GM06990 (cell line): ENCODE results near the gene TTLL10.

Experiments used
- DNase-seq: peaks from one replicate; pipeline ENCODE4 v3.0.0-alpha.2; 2011; ENCODE audit not compliant: insufficient read length; ENCODE audit errors: extremely low read depth
- H3K27me3 ChIP-seq: replicated peaks from 2 replicates; pipeline ENCODE4 v1.6.0; 2011; ENCODE audit warnings: low read length; ENCODE audit not compliant: control insufficient read depth, insufficient read depth
- H3K36me3 ChIP-seq: 2 replicates; pipeline ENCODE4 v1.5.1; 2011; ENCODE audit warnings: low read length; ENCODE audit not compliant: control insufficient read depth, insufficient read depth
- H3K4me3 ChIP-seq: replicated peaks from 2 replicates; pipeline ENCODE4 v1.5.1; 2011; ENCODE audit warnings: low read depth, mild to moderate bottlenecking, control low read depth, low read length
- TF ChIP-seq, protein P1 (sequence below): IDR thresholded peaks from 2 replicates; pipeline ENCODE4 v1.5.1; 2011; ENCODE audit warnings: low read length, control low read depth, mild to moderate bottlenecking, inconsistent platforms; ENCODE audit not compliant: insufficient read depth, poor library complexity, severe bottlenecking

Gene TTLL10

DNA sequence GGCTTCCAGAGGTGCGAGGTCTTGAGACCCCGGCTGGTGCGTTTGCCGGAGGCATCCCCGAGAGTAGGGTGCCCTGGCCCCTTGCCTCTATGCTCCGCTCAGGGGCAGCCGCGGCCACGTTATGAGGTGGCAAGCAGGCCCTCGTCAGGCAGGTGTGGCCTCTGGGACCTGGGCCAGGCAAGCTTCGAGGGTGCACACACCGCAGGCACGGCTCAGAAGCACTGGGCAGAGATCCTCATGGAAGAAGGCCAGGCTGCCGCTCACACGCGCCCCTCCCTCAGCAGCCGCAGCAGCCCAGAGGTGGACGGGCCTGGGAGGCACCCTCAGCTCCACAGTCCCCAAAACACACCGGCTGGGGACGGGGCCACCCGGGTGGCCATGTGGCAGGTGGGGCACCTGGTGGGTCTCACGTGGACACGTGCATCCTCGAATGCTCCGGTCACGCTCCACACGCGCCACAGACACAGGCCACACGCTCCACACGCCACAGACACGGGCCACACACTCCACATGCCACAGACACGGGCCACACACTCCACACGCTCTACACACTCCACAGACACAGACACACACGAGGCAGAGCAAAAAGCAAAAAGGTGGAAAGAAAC is 51.7 kb downstream of the TTLL10 start:
- Histone ChIP-seq H3K4me3 (no peak overlapping the region), H3K36me3 (peaks cover 45% of the 10 kb centered on the region), H3K27me3 (no peaks in the 10 kb centered on the region)
- no peak for DNase-seq
- TF ChIP-seq, protein P1, sequence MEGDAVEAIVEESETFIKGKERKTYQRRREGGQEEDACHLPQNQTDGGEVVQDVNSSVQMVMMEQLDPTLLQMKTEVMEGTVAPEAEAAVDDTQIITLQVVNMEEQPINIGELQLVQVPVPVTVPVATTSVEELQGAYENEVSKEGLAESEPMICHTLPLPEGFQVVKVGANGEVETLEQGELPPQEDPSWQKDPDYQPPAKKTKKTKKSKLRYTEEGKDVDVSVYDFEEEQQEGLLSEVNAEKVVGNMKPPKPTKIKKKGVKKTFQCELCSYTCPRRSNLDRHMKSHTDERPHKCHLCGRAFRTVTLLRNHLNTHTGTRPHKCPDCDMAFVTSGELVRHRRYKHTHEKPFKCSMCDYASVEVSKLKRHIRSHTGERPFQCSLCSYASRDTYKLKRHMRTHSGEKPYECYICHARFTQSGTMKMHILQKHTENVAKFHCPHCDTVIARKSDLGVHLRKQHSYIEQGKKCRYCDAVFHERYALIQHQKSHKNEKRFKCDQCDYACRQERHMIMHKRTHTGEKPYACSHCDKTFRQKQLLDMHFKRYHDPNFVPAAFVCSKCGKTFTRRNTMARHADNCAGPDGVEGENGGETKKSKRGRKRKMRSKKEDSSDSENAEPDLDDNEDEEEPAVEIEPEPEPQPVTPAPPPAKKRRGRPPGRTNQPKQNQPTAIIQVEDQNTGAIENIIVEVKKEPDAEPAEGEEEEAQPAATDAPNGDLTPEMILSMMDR: no peak

DNA sequence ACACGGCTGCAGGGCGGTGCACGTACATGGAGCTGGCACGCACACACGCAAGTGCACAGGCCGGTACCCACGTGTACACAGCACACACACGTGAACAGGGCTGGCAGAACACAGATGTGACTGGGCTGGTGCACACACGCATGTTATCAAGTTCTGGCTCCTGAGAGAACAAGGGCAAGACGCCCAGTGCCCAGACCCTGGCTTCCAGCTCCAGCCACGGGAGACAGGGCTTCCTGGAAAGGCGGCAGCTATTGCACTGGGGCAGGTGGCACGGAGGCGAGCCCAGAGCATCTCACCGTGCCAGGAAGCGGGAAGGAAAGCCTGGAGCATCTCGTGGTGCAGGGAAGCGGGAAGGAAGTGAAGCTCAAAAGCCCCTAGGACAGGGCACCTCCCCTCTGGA is 52.2 kb downstream of the TTLL10 start:
- DNase-seq: no peak
- TF ChIP-seq, protein P1: no peak
- Histone ChIP-seq H3K4me3 (no peak overlapping the region), H3K27me3 (no peaks in the 10 kb centered on the region), H3K36me3 (peaks cover 44% of the 10 kb centered on the region)

DNA sequence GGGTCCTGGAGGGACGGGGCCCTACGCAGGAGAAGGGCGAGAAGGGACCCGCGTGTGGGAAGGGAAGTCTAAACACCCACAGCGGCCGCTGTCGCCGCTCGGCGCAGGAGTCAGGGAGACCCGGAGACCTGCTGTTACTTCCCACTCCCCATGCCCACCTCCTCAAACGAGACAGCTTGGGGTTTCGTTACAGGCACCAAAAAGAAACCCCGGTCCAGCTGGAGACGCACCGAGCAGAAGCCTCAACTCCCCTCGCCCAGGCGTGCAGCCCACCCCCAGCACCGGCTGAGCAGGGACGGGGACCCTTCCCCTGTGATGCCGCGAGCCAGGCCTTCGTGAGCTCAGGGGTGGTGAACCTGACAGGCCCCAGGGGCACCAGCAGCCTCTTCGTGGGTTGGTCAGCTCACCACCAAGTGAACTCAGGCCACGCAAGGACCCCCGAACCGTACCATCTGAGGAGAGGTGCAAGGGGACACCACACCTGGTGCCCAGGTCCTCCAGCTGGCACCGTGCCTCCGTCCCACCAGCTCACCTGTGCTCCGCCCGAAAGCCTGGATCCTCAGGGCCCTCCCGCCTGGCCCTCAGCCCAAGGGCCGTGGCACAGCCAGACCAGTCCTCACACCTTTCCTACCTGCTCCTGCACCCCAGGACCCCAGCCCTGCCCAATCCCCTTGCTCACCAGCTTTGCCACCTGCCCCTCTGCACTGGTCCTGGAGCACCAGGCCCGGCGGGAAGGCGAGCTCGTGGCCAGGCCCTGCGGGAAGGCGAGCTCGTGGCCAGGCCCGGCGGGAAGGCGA is 53.1 kb downstream of the TTLL10 start:
- Histone ChIP-seq H3K27me3 (no peaks in the 10 kb centered on the region), H3K36me3 (peaks cover 42% of the 10 kb centered on the region), H3K4me3 (no peak overlapping the region)
- TF ChIP-seq, protein P1: no peak
- DNase-seq: no peak

DNA sequence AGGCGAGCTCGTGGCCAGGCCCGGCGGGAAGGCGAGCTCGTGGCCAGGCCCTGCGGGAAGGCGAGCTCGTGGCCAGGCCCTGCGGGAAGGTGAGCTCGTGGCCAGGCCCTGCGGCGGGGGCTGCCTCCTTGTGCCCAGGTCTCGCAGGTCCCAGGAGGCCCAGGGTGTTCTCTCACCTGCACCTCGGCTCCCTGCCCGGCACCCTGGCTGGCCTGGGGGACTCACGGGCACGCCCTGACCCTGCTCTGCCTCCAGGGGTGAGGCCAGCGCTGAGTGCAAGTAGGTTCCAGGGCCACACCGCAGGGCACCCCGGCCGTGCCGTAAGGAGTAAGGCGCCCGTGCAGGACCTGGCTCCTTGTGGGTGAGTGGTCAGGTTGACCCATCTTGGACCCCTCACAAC is 53.7 kb downstream of the TTLL10 start:
- no peak for DNase-seq
- TF ChIP-seq, protein P1: no peak
- H3K4me3 ChIP-seq: no peak overlapping the region
- no peaks in the 10 kb centered on the region for H3K27me3 ChIP-seq
- peaks cover 39% of the 10 kb centered on the region for H3K36me3 ChIP-seq

DNA sequence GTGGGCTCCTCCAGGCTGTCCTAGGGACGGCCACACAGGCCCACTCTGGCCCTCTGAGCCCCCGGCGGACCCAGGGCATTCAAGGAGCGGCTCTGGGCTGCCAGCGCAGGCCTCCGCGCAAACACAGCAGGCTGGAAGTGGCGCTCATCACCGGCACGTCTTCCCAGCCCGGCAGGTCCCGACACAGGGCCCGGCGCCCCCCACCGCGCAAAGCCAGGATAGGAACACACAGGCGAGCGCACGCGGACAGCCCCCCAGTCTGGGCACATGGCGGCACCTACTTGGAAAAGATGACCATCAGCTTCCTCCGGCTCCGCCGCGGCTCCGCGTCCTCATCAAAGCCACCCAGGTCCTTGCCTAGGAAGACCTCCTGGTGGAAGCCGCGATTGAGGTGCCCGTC is 54.5 kb downstream of the TTLL10 start:
- Histone ChIP-seq H3K4me3 (no peak overlapping the region), H3K27me3 (no peaks in the 10 kb centered on the region), H3K36me3 (peaks cover 34% of the 10 kb centered on the region)
- no peak for DNase-seq
- TF ChIP-seq, protein P1: no peak
